Inflammatory macrophage treated with lipopolysaccharide for 4 hours (primary cell): ENCODE data around the gene ARL15.

Experiments used
- DNase-seq: peaks from one replicate; pipeline ENCODE4 v3.0.0-alpha.2; 2020

ARL15 gene

DNA sequence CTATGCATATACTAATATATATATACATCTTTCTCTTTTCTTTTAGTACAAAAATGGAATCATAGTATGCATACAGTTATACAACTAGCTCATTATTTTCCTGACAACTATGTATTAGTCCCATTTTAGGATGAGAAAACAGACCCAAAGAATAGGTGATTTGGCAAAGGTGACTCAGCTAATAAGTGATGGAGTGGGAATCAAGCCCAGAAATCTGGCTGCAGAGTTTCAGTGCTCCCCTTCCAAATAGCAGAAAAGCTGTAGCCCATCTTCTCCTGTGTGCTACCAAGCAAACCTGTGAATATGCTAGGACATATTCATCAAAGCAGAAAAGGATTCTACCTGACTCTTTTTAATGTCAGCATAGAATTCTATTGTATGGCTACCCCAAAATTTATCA is 114.7 kb downstream of the ARL15 start:
- DNase-seq: no peak

DNA sequence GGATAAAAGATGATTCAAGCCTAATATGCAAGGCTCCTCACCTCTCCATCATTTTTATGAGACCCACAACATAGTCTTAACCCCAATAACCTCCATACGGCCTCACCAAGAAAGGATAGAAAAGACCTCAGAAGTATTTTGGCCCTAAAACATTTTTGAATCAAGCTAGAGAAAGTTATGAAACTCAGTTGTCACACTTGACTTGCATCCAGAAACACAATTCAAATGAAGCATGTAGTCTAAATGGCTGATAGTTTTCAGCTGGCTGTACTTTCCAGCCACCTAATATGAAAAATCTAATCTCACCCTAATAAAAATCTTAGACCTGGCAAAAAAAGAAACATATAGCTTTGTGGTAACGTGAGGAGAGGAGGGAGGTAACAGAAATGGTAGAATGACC is 116.1 kb downstream of the ARL15 start:
- no peak for DNase-seq

DNA sequence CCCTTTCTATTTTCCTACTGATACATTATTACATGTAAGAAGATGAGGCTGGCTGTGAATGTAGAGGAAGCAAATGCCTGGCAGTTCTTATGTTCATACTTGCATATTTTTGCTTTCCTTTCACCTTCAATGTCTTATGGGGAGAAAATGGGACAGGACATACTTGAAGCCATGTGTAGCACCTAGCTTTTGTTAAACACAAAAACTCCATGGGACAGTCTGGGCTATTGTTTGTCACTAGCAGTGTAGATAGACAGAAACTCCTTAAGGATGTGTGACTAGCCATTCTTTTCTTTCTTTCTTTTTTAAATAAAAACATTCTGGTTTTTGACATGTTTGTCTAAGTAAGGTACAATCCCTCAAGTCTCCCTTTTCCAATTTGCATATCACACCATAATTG is 122.7 kb downstream of the ARL15 start:
- no peak for DNase-seq

DNA sequence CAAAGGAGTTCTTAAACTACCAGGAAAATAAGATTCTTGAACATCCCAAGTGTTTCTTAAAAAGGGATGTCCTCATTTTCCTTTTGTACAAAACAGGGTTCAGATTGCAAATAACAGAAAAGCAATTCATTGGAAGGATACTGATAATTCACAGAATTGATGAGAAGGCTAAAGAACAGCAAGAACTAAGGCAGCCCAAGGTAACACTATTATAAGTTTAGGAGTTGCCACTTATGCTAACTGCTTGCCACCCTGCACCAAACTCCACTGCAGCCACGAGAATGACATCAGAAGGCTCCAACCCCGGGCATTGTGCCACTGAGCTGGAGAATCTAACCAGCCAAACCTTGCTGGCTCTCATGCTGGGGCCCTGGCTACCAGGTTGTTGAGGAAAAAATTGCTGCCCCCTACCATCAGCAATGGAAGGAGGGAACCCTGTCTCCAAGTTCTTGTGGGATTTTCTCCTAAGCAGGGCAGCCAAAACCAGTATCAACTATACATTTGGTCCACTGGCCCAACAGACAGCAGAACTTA is 123.4 kb downstream of the ARL15 start:
- DNase-seq: no peak

DNA sequence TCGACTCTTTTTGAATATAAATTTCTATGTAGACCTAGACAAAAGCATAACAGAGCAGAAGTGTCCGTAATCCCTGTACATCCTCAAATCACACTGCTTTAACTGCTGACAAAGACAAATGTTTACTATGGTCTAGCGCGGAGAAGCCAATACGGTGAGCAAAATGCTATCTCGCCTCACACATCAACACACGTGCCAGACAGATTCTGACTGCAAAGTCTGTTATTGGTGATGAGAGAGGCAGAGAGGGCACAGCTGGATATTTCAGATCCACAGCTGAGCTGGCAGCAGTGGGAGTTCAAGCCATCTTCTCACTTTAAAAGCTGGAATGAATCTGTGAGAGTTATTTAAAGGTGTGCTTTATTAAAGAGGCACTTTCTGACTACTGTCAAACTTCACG is 124.3 kb downstream of the ARL15 start:
- no peak for DNase-seq

DNA sequence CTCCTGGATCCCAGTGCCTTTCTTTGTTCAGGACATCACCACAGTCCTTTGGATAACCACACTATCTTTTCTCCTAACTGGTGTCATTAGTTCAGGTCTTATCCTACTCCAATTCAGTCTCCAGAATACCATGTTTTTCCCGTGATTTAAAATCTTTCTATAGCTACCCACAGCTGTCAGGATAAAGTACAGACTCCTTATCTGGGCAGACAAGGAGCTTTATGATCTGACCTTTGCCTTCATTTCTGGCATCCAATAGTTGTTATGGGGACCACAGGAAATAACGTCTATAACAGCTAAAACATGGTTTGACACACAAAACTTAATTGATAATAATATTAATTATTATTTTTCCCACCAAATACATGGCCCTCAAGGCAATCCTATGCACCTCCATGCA is 125.6 kb downstream of the ARL15 start:
- no peak for DNase-seq

DNA sequence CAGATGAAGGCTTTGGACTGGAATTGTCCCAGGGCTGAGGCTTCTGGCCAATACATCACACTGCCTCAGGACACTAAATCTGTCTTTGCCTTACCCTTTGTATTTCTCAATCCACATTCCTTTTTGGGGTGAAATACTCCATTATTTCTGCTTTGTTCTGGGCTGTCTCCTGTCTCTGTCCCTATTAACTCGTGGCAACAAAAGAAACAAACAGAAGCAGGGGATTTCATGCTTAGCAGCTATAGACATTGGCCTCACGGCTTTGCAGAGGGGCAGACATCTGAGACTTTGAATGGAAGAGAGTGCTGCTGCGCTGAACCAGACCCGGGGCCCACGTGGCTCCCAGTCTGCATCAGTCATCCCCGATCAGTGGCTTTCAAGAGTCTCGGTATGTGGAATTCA is 129.7 kb downstream of the ARL15 start:
- no peak for DNase-seq

DNA sequence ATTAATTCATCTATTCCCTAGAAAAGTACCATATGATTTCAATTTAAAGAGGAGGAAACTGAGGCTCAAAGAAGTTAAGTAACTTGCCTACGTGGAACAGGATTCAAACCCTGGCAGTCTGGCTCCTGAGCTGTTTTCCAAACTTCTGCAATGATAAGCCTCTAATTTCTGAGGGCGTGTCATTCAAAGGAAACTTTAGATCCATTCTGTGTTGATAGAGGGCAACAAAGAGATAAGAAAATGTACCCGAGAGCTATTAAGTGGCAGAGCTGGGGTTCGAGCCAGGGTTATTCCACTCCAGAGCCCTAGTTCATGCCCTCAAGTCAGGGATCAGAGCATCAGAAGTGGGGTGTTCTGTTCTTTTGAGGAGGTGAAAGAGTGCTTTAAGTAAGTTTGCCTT is 131.4 kb downstream of the ARL15 start:
- DNase-seq: no peak

DNA sequence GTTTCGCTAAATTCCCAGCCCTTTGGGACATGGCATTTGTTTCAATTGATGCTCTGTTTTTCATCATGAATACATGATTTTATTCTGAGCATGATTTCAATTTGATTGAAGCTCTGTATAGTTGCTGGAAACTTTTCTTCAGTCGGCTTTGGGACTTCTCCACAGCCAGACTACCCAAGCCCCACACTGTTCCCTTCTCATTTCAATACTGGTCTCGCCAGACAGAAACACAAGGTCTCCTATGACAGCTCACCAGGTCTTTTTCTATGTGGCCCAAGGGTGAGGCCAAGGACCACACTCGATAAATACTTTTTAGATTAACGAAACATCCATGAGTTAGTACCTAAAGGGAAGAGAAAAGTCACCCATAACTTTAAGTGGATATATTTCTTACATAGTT is 132.2 kb downstream of the ARL15 start:
- no peak for DNase-seq

DNA sequence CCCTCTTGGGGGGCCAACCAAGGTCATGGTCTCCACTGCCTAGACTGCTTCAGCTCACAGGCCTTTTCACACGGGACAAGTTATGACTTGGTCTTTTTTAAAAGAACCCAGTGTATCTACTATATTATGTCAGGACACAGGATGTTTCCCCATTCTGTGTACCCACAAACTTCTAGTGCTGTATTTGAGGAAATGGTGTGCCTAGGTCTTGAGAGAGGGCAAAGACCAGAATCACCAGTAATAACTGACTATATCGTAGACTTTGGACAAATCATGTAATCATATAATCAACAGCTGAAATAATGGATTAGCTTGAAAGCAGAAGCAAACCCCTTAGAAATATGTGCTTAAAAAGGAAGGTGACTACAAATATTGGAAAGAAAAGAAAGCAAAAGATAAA is 133.3 kb downstream of the ARL15 start:
- no peak for DNase-seq

DNA sequence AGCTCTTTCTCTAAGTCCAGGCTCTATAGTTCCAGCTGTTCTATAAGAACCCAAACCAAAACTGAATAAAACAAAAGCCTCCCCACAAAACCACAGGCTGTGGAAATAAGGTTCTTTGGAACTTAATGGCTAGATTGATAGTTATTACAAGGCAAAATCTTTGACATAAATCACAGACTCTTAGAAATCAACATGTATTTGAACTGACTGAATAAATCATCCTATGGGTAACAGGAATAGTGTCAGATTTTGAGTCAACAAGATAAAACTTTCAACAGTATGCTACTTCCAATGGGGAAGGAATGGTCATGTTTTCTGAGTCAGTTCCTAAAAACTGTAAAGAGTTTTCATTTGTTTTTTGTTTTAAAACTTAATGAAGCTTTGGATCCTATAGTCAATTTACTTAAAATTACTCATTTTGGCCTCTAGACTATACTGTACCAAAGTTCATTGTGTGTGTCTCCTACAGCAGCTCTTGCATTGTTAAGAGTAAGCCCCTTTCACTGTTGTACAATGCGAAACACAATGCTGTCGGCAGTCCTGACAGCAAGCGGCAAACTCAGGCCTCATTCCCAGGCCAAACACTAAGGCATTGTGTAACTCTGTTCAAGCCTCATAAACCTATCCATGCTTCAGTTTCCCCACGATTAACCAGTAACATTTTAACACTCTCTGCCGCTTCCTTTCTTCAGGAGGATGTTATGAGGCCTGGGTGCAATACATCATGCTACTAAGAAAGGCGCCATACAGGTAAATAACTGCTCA is 134.1 kb downstream of the ARL15 start:
- DNase-seq: no peak

DNA sequence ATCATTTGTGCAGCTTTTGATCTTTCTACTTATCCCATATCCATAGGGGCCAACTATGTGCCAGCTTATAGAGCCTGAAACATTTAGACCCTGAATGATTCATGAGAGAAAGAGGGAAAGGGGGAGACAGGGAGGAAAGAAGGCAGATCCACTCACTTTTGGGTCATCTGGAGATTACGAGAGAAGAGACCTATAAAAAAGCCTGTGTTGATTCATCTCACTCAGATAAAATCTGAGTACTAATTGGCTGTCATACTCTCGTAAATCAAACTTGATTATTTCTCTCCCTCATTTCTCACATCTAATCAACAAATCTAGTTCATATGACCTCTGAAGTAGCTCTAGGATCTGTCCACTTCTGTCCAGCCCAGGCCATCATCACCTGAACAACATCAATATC is 137.1 kb downstream of the ARL15 start:
- no peak for DNase-seq

DNA sequence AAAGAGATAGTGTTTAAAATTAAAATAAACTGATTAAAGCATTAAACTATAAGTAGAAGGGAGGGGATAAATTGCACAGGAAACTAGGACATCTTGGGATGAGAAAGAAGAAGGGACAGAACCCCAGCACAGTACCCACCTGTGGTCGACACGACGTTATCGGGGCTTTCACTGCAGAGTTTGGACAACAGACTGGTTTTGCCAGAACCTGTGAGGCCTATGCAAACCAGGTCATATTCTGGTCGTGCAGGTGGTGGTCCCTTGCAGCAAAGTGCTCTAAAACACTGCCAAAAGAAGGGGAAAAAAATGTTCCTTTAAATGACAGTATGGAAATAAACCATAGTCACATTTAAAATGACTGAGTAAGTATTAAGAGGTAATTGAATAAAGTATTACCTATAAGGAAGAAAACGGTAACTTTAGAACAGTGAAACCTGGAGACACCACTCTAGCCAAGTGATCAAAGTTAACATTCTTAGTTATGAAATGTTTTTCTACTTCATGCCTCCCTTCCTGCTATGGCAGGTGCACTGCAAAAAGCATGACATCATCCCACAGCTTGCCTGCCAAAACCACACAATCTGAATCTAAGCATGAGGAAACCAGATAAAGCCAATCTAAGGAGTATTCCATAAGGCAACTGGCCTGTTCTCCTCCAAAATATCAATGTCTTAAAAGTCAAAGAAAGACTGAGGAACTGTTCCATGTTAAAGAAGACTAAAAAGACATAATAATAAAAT is 138.6 kb downstream of the ARL15 start:
- no peak for DNase-seq

DNA sequence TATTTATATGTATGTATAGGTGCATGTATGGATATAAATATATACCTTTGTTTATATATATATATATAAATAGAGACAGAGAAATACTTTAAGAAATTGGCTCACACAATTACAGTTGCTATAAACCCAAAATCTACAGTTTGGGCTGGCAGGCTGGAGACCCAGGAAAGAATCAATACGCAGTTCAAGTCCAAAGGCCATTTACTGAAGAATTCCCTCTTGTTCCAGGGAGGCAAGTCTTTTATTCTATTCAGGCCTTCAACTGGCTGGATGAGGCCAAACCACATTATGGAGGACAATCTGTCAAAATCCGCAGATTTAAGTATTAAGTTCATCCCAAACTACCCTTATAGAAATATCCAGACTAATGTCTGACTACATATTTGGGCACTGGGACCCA is 144.7 kb downstream of the ARL15 start:
- no peak for DNase-seq

DNA sequence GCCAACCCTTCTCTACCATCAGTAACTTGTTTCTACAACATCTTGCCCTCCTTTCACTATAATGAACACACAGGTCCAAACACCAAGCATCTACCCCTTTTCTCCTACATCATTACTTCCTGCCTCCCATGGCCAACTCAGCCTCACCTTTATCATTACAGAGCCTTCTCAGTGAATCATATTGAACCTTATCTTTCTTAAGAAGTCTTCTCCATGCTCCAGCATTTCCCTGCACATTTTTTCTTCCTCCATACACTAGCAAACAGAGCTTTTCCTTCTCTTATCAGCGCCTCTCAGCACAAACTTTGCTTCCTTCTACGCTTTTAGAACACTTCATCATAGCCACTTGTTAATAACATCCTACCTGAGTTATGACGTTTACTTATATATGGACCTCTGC is 148.2 kb downstream of the ARL15 start:
- DNase-seq: no peak

DNA sequence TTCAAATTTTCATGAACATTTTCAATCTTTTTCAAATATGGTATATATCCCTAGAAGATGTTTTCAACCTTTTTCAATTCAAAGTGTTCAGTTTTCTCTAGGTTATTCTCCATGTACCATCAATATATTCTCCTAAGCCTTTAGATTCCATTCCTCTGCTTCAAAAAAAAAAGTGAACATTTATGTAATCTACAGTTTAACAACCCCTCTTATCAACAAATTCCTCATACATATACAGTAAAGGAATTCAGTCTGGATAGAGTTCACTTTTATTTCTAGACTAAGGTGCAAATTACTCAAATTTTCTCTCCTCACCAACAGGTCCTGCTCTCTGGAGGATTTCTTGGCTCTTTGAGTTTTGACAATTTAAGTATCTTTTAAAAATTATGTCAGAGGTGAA is 150.0 kb downstream of the ARL15 start:
- DNase-seq: no peak

DNA sequence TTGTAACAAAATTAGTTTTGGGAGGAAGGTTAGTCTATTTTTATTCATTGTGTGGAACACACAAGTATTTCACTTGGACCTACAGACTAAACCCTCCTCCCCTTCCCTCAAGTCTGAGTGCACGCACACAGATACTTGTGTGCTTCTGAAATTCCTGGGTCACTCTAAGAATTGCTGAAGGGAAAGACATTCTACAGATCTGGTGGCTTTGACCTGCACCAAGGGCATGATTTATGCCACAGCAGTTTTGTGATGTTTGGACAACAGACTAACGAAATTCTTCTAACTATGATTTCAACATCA is 150.5 kb downstream of the ARL15 start:
- no peak for DNase-seq

DNA sequence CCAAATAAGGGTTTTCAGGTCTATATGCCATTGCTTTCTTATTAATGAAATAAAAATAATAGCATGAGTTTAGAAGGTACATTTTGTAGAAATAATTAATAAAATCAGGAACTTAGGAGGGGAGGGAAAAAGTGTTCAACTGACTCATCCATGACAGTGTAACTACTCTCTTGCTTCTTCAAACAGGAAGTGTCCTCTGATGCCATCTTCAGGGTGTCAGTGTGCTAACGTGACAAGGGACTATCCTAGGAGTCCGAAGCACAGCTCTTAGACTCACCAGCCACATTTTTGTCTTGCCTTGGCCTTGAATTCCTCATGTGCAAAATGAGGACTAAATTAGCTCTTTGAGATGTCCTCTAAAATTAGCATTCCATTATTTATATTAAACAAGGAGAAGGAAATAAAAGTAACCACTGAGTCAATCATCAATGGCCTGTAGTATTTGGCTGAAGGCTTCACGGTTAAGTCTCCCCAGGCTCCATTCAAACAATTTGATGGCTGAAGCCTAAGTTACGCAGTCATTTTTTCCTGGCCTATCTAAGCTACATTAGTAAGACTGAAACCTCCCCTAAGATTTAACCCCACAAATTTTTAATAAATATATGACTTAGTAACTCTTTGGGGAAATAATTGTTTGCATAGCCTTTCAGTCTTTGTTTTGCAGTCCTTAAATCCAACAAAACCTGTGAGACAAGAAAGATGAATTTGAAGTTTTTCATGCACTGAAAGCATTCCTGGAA is 151.1 kb downstream of the ARL15 start:
- peak; percentile 85 for DNase-seq

DNA sequence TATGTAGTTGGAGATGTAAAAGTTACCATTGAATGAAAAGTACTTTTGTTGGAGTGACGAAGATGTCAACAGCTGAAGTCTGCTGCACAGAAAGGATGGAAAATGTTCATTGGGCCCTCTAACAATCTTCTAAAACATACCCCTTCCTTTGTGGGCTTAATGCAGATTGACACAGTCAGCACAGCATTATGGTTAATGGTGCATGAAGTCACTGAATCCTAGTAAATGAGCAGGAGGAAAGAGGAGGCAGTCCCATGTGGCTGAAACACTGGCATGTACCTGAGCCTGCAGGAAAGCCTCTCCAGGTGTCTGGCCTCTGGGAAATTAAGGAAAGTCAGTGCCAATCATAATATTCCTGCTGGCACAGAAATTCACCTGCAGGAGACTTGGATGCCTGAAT is 153.8 kb downstream of the ARL15 start:
- no peak for DNase-seq

DNA sequence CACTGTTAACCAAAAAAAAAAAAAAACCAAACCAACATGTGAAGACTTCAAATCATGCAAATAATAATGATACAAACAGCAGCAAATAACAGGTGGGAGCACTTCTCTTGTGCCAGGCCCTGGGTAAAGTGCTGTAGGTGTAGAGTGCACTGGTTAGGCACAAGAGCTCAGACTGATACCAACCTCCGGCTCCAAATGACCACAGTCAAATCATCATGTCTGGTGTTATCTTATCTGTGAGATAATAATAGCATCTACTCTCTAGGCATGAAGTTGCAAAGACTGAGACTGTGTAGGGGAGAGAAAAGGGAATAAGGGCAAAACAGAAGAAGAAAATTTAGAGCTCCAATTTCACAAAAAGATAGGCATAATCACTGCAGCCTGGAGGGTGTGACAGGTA is 159.5 kb downstream of the ARL15 start:
- no peak for DNase-seq

DNA sequence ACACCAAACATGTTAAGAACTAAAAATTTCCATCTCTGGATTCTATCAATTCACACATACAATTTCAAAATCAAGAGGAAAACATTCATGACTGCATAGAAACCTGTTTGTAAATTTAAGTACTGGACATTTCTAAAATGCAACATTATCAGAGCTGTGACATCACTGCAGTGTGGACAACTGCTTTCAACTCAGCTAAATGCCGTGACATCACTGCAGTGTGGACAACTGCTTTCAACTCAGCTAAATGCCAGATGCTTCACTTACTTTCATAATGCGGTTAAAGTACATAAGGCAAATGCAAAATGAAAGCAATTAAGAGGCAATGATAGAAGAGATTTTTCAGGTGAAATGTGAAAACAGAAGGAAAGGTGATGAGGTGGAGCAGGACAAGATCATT is 161.5 kb downstream of the ARL15 start:
- peak; percentile 3 for DNase-seq

DNA sequence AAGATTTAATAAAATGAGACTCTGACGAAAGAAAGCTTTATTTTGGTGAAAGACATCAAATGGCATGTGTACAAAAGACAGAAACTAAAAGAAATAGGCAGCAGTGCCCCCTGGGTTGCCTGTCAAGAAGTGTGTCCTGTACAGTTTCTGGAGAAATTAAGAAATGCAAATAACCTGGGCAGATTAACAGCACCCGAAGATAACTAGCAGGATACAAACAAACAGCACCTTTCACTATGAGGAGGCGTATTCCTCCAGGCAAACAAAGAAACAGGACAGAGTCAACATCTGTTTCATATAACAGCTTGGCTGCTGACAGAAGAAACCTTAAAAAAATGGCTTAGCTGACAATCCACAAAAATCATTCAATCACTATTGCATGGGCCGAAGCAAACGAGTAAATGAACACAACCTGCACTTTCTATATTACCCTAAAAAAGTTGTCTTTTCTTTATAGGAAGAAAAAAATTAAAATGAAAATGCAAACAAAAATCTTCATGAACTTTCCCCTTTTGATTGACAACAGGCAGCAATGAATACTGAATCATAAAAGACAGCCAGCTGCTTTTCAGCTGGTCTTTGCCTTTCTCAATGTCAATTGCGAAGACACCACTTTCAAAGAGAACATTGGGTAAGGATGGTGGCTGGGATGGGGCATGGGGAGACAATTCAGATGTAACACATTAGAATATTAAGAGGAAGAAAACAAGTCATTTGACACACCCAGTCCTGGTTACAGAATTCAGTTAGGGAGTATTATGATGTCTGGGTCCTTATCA is 162.1 kb downstream of the ARL15 start:
- no peak for DNase-seq

DNA sequence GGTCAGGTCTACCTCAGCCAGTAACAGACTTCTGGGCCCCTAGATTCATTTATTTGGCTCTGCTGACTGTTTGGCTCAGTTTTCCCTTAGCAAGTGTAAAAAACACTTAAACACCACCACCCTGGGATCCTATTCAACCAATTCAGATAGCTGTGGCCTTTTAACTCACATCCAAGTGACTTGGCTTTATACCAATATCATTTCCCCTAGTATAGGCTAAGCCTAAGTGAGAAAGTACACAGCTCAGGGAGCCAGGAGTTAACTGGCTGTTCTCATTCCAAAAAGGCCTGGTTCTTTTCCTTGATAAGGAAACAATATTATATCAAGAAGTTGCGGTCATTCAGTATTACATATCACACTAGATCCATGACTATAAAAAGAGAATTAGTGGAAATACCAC is 163.5 kb downstream of the ARL15 start:
- DNase-seq: no peak
